ENCODE results near the gene HSPB9. TPM values are rescaled to one million over a fixed set of nuclear protein-coding genes. Genes with fewer than 3 reads are reported as not detected.
A peak's percentile ranks its signal among the peaks of the same experiment; 100 is the strongest.
"Not testable (repeated sequence)": the region's sequence is repeated elsewhere in the genome, so short reads cannot be mapped to it uniquely, and the experiment has no call there.

Gene HSPB9
- polyA plus RNA-seq, 5 donors: 0.29 to 0.60 (median 0.43) TPM

GRCh38 chr17:42118545-42118944 is 4.1 kb upstream of the HSPB9 start:
- no peak for DNase-seq

GRCh38 chr17:42119301-42119700 is 3.3 kb upstream of the HSPB9 start:
- no peak for DNase-seq

- no peak for DNase-seq
Measured at GRCh38 chr17:42120161-42120769, 2.3 kb upstream of the HSPB9 start.

GRCh38 chr17:42120770-42121769 is 1.5 kb upstream of the HSPB9 start, which contains the start of gene KAT2A:
KAT2A (minus strand) TSS chr17:42121367; CDS start chr17:42121304, 63 bp downstream.
- peak; percentile 69 to 77 for DNase-seq

- DNase-seq: no peak
Measured at GRCh38 chr17:42124256-42124655, 1.7 kb downstream of the HSPB9 start.

GRCh38 chr17:42125565-42125964 is 3.0 kb downstream of the HSPB9 start:
- DNase-seq: no peak

GRCh38 chr17:42126836-42127235 is 4.2 kb downstream of the HSPB9 start:
- DNase-seq: no peak

GRCh38 chr17:42127414-42127813 is 4.8 kb downstream of the HSPB9 start:
- no peak for DNase-seq

GRCh38 chr17:42129109-42129837 is 6.7 kb downstream of the HSPB9 start:
- DNase-seq: no peak

- DNase-seq: no peak
Measured at GRCh38 chr17:42130310-42130936, 7.8 kb downstream of the HSPB9 start.

GRCh38 chr17:42131232-42131631 is 8.6 kb downstream of the HSPB9 start:
- no peak for DNase-seq

GRCh38 chr17:42131981-42132432 is 9.4 kb downstream of the HSPB9 start:
- no peak for DNase-seq

GRCh38 chr17:42132941-42133340 is 10.3 kb downstream of the HSPB9 start:
- DNase-seq: peak; percentile 36 to 44

GRCh38 chr17:42133461-42134041 is 10.9 kb downstream of the HSPB9 start:
- DNase-seq: no peak

- DNase-seq: no peak
Measured at GRCh38 chr17:42135151-42135550, 12.5 kb downstream of the HSPB9 start.

- peak in 1 of 2 donors; percentile 45 for DNase-seq
Measured at GRCh38 chr17:42135664-42136653, 13.4 kb downstream of the HSPB9 start.

- DNase-seq: no peak
Measured at GRCh38 chr17:42136654-42137051, 14.0 kb downstream of the HSPB9 start.

GRCh38 chr17:42138749-42139492 is 16.3 kb downstream of the HSPB9 start:
- no peak for DNase-seq

GRCh38 chr17:42140690-42141089 is 18.1 kb downstream of the HSPB9 start:
- not testable (repeated sequence) for DNase-seq

Measured in right lung (tissue), 5 donors.